Renal cortex interstitium (tissue), 11 donors: ENCODE results near the gene KAT8. TPM values are rescaled to one million over a fixed set of nuclear protein-coding genes. Genes with fewer than 3 reads are reported as not detected.
"Not testable (repeated sequence)": the region's sequence is repeated elsewhere in the genome, so short reads cannot be mapped to it uniquely, and the experiment has no call there.

Source experiments
- DNase-seq, 11 donors: peaks; one replicate each; pipeline ENCODE4 v3.0.0-alpha.2; 2013; ENCODE audit warnings: low read depth in 9 of 11, low spot score in 4 of 11; ENCODE audit errors: extremely low read depth in 1 of 11
- polyA plus RNA-seq, 3 donors: library from polyadenylated mRNA; unstranded; fragments of 120-200 nt; gene quantifications; one replicate each; pipeline ENCODE4 v1.2.1, GENCODE V29; 2013; ENCODE audit not compliant: insufficient read length in 3 of 3

The KAT8 gene
- polyA plus RNA-seq, 3 donors: 65.5 to 82.0 (median 69.7) TPM

- no peak for DNase-seq
Observed at GRCh38 chr16:31168848-31169247, 51.4 kb downstream of the KAT8 start.

GRCh38 chr16:31170048-31170447 lies 52.6 kb downstream of the KAT8 start:
- DNase-seq: not testable (repeated sequence)

GRCh38 chr16:31177136-31177535 lies 59.7 kb downstream of the KAT8 start:
- no peak for DNase-seq

GRCh38 chr16:31179219-31179746 lies 61.8 kb downstream of the KAT8 start:
- DNase-seq: no peak

- DNase-seq: peak; percentile 81 to 93 (median 89)
Observed at GRCh38 chr16:31179747-31180459, 62.4 kb downstream of the KAT8 start, which contains the start of gene FUS. Gene FUS (plus strand): TSS chr16:31180139. CDS start chr16:31180215, 76 bp downstream.

Other genes with a start within 250 kb of the KAT8 start
- gene BCL7C, start 223.6 kb upstream of the KAT8 start, polyA plus RNA-seq: 10 to 100 TPM; 32.6 to 49.7 (median 41.6) TPM
- 1 to 10 TPM; 6.5 to 8.3 (median 7.8) TPM for gene CTF1, start 221.1 kb upstream of the KAT8 start, polyA plus RNA-seq
- 10 to 100 TPM; 18.0 to 34.4 (median 32.4) TPM for gene FBXL19, start 194.1 kb upstream of the KAT8 start, polyA plus RNA-seq
- 10 to 100 TPM; 17.7 to 19.8 (median 19.1) TPM for gene ORAI3, start 168.6 kb upstream of the KAT8 start, polyA plus RNA-seq
- 10 to 100 TPM; 17.3 to 19.7 (median 18.7) TPM for gene SETD1A, start 159.9 kb upstream of the KAT8 start, polyA plus RNA-seq
- gene HSD3B7, start 132.5 kb upstream of the KAT8 start, polyA plus RNA-seq: 10 to 100 TPM in 1 of 3 donors, 1 to 10 TPM in 2; 7.2 to 10.7 (median 7.7) TPM
- gene STX1B, start 107.0 kb upstream of the KAT8 start, polyA plus RNA-seq: 1 to 10 TPM; 1.2 to 2.7 (median 1.6) TPM
- 10 to 100 TPM; 32.8 to 46.2 (median 39.5) TPM for gene STX4, start 84.1 kb upstream of the KAT8 start, polyA plus RNA-seq
- gene ZNF668, start 43.4 kb upstream of the KAT8 start, polyA plus RNA-seq: 1 to 10 TPM; 3.6 to 6.9 (median 5.4) TPM
- gene ZNF646, start 43.2 kb upstream of the KAT8 start, polyA plus RNA-seq: 10 to 100 TPM; 10.5 to 14.7 (median 14.0) TPM
- gene PRSS53, start 28.7 kb upstream of the KAT8 start, polyA plus RNA-seq: 1 to 10 TPM in 2 of 3 donors, under 1 TPM in 1; 0.89 to 1.8 (median 1.2) TPM
- 10 to 100 TPM; 63.3 to 80.3 (median 73.5) TPM for gene VKORC1, start 22.9 kb upstream of the KAT8 start, polyA plus RNA-seq
- 10 to 100 TPM; 29.5 to 44.1 (median 42.6) TPM for gene BCKDK, start 9.3 kb upstream of the KAT8 start, polyA plus RNA-seq
- gene PRSS8, start 18.1 kb downstream of the KAT8 start, polyA plus RNA-seq: 10 to 100 TPM; 52.9 to 88.8 (median 62.3) TPM
- gene PRSS36, start 32.4 kb downstream of the KAT8 start, polyA plus RNA-seq: 1 to 10 TPM in 2 of 3 donors, under 1 TPM in 1; 0.78 to 1.6 (median 1.6) TPM
- gene FUS, start 62.5 kb downstream of the KAT8 start, polyA plus RNA-seq: 100 to 1,000 TPM; 736 to 808 (median 782) TPM
- gene PYCARD, start 85.1 kb downstream of the KAT8 start, polyA plus RNA-seq: 10 to 100 TPM in 2 of 3 donors, 1 to 10 TPM in 1; 7.2 to 11.1 (median 10.9) TPM
- gene TRIM72, start 96.5 kb downstream of the KAT8 start, polyA plus RNA-seq: under 1 TPM; 0.09 to 0.18 (median 0.09) TPM
- gene PYDC1, start 99.5 kb downstream of the KAT8 start, polyA plus RNA-seq: not detected
- gene ITGAM, start 142.3 kb downstream of the KAT8 start, polyA plus RNA-seq: 1 to 10 TPM; 1.9 to 2.1 (median 1.9) TPM
- 1 to 10 TPM in 1 of 3 donors, under 1 TPM in 2; 0.39 to 1.9 (median 0.65) TPM for gene ITGAX, start 237.5 kb downstream of the KAT8 start, polyA plus RNA-seq